Thyroid gland (tissue), 4 donors: Measurements from ENCODE around the gene SIGLEC15. TPM values are rescaled to one million over a fixed set of nuclear protein-coding genes. Genes with fewer than 3 reads are reported as not detected.

ENCODE experiments used
- DNase-seq, 2 donors: peaks; one replicate each; pipeline ENCODE4 v3.0.0-alpha.2; 2019
- H3K27ac ChIP-seq, 3 donors: fragments of 200-600 bp; sonication (generic); 1 replicate in 2 of 3; 2 replicates in 1 of 3; pipeline ENCODE4 v1.5.1; 2016 to 2019; ENCODE audit warnings: mild to moderate bottlenecking in 1 of 3, moderate library complexity in 1 of 3
- H3K27me3 ChIP-seq: fragments of 200-600 bp; sonication (generic); one replicate; pipeline ENCODE4 v1.5.1; 2019
- H3K36me3 ChIP-seq, 2 donors: fragments of 200-600 bp; sonication (generic); one replicate each; pipeline ENCODE4 v1.5.1; 2016 to 2019
- H3K4me1 ChIP-seq, 2 donors: fragments of 200-600 bp; sonication (generic); one replicate each; pipeline ENCODE4 v1.5.1; 2017 to 2019
- H3K4me3 ChIP-seq, 3 donors: fragments of 200-600 bp; sonication (generic); replicated peaks in 1 of 3; 1 replicate in 2 of 3; 2 replicates in 1 of 3; pipeline ENCODE4 v1.5.1; 2016; ENCODE audit warnings: mild to moderate bottlenecking in 1 of 3
- H3K9me3 ChIP-seq: fragments of 200-600 bp; sonication (generic); one replicate; pipeline ENCODE4 v1.5.1; 2017
- POLR2A ChIP-seq, 2 donors: fragments of 450-650 bp; IDR thresholded peaks; one replicate each; pipeline ENCODE4 v1.6.1; 2017; ENCODE audit warnings: antibody characterized with exemption in 2 of 2, mild to moderate bottlenecking in 2 of 2, moderate library complexity in 1 of 2
- WGBS, 2 donors: methylation state at CpG; one replicate each; pipeline ENCODE4 v1.1.5; 2017; 5-methylcytosine and 5-hydroxymethylcytosine counted together
- intact Hi-C: fragments of 100-400 bp; cut with DNase I; formaldehyde crosslinking; loops from one replicate; pipeline ENCODE4 v1.15.1; 2023
- total RNA-seq, 4 donors: library from RNA; depleted of rRNA; stranded (reverse); fragments of >200 nt; gene quantifications; one replicate each; pipeline ENCODE4 v1.2.3, GENCODE V29; 2016
- TF ChIP-seq, protein P1 (sequence below), 6 experiments: fragments of 200-600 bp in 3 of 6; fragments of 450-650 bp in 3 of 6; sonication (generic) in 3 of 6; IDR thresholded peaks; one replicate each; pipeline ENCODE4 v1.5.1; 2016 to 2019; ENCODE audit warnings: antibody characterized with exemption in 6 of 6, mild to moderate bottlenecking in 2 of 6, inconsistent platforms in 1 of 6, moderate library complexity in 1 of 6

The SIGLEC15 gene
- total RNA-seq, 4 donors from 2014 or later = 0.33 to 4.0 (median 0.54) TPM; not detected in 1

DNA sequence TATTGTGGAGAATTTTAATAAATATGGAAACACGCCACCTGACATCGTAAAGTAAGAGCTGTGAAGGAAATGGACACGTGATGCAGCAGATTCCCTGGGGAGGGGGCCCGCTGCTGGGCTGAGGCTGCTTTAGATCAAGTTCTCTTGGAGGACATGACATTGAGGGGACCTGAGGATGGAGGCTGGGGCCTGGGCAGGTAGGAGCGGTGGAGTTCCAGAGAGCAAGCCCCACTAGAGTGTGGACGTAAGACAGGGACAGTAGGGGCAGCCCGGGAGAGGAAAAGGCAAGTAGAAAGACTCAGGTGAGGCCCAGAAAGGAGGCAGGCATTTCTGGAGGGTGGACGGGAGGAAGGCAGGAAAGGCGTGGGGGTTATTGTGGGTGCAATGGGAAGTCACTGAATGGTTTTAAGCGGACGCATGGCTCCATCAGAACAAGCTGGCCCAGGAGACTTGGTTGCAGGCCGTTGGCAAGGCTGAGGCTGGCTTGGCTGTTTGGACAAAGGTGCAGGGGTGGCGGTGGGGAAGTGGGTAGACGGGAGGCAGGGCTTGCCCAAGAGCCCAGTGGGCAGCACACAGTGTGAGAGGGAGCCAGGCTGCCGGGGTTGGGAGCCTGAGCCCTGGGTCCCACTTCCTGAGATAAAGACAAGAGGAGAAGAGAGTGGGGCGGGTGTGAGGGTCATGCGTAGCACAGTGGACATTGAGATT, 15.7 kb downstream of the SIGLEC15 start:
- intact Hi-C loops = no loop called here
- Histone ChIP-seq H3K4me3 (no peak overlapping the region), H3K36me3 (no peaks in the 10 kb centered on the region), H3K27me3 (no peaks in the 10 kb centered on the region), H3K9me3 (no peaks in the 10 kb centered on the region), H3K27ac (no peak overlapping the region), H3K4me1 (peaks cover 17 to 24% of the 10 kb centered on the region in 2 donors)
- TF ChIP-seq, protein P1, sequence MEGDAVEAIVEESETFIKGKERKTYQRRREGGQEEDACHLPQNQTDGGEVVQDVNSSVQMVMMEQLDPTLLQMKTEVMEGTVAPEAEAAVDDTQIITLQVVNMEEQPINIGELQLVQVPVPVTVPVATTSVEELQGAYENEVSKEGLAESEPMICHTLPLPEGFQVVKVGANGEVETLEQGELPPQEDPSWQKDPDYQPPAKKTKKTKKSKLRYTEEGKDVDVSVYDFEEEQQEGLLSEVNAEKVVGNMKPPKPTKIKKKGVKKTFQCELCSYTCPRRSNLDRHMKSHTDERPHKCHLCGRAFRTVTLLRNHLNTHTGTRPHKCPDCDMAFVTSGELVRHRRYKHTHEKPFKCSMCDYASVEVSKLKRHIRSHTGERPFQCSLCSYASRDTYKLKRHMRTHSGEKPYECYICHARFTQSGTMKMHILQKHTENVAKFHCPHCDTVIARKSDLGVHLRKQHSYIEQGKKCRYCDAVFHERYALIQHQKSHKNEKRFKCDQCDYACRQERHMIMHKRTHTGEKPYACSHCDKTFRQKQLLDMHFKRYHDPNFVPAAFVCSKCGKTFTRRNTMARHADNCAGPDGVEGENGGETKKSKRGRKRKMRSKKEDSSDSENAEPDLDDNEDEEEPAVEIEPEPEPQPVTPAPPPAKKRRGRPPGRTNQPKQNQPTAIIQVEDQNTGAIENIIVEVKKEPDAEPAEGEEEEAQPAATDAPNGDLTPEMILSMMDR (IDR thresholded peaks at IDR 0.05) = no peak
- TF ChIP-seq POLR2A (IDR thresholded peaks at IDR 0.05) = no peak
- 74 to 81% methylated on average over 17 of the region's 17 CpGs for WGBS, 2 donors
- no peak for DNase-seq

DNA sequence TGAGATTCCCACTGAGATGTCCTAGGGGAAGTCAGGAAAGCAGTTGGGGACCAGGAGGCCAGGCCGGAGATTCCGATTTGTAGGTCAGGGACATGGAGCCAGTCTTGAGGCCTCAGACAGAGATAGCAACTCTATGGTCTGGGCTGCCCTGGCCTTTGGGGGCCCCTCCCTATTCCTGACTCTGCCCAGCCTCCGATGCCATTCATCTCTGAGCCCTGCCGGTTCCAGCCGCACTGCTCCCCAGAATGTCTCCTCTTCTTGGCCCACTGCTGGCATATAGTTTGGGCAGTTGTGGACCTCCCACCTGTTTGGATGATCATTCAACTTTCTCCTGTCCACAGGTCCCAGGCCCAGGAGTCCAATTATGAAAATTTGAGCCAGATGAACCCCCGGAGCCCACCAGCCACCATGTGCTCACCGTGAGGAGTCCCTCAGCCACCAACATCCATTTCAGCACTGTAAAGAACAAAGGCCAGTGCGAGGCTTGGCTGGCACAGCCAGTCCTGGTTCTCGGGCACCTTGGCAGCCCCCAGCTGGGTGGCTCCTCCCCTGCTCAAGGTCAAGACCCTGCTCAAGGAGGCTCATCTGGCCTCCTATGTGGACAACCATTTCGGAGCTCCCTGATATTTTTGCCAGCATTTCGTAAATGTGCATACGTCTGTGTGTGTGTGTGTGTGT, 16.4 kb downstream of the SIGLEC15 start:
- DNase-seq = no peak

GRCh38 chr18:45843019-45843418, 17.5 kb downstream of the SIGLEC15 start:
- Histone ChIP-seq H3K9me3 (no peaks in the 10 kb centered on the region), H3K27me3 (no peaks in the 10 kb centered on the region), H3K36me3 (no peaks in the 10 kb centered on the region), H3K4me3 (no peak overlapping the region), H3K4me1 (peaks cover 10 to 13% of the 10 kb centered on the region in 2 donors), H3K27ac (no peak overlapping the region)
- WGBS, 2 donors = 83 to 90% methylated on average over 8 to 9 of the region's 9 CpGs
- intact Hi-C loops = no loop called here
- no peak for DNase-seq
- TF ChIP-seq, protein P1 (IDR thresholded peaks at IDR 0.05) = no peak
- no peak for TF ChIP-seq POLR2A (IDR thresholded peaks at IDR 0.05)

More for the DNA sequence above, 16.4 kb downstream of the SIGLEC15 start:
- no peak for TF ChIP-seq POLR2A (IDR thresholded peaks at IDR 0.05)
- TF ChIP-seq, protein P1 (IDR thresholded peaks at IDR 0.05) = no peak
- Histone ChIP-seq H3K4me1 (peaks cover 17 to 24% of the 10 kb centered on the region in 2 donors), H3K36me3 (no peaks in the 10 kb centered on the region), H3K4me3 (no peak overlapping the region), H3K27me3 (no peaks in the 10 kb centered on the region), H3K9me3 (no peaks in the 10 kb centered on the region), H3K27ac (no peak overlapping the region)
- intact Hi-C loops = no loop called here
- WGBS, 2 donors = 91 to 96% methylated on average over 11 to 12 of the region's 12 CpGs

GRCh38 chr18:45844938-45845337, 19.5 kb downstream of the SIGLEC15 start:
- Histone ChIP-seq H3K27ac (no peak overlapping the region), H3K27me3 (no peaks in the 10 kb centered on the region), H3K9me3 (no peaks in the 10 kb centered on the region), H3K36me3 (peaks cover 6% of the 10 kb centered on the region in 2 donors), H3K4me3 (no peak overlapping the region), H3K4me1 (no peaks in the 10 kb centered on the region)
- TF ChIP-seq POLR2A (IDR thresholded peaks at IDR 0.05) = no peak
- TF ChIP-seq, protein P1 (IDR thresholded peaks at IDR 0.05) = no peak
- intact Hi-C loops = no loop called here
- peak; percentile 30 to 53 for DNase-seq
- 24 to 36% methylated on average over 7 of the region's 7 CpGs for WGBS, 2 donors

GRCh38 chr18:45845410-45845809, 19.9 kb downstream of the SIGLEC15 start:
- Histone ChIP-seq H3K4me3 (no peak overlapping the region), H3K27me3 (no peaks in the 10 kb centered on the region), H3K27ac (no peak overlapping the region), H3K36me3 (peaks cover 9 to 11% of the 10 kb centered on the region in 2 donors), H3K9me3 (no peaks in the 10 kb centered on the region), H3K4me1 (no peaks in the 10 kb centered on the region)
- TF ChIP-seq POLR2A (IDR thresholded peaks at IDR 0.05) = no peak
- TF ChIP-seq, protein P1 (IDR thresholded peaks at IDR 0.05) = no peak
- no peak for DNase-seq
- WGBS, 2 donors = 74 to 82% methylated on average over 2 to 5 of the region's 8 CpGs
- intact Hi-C loops = no loop called here
